ENCODE results near the gene SLIT3. TPM values are rescaled to one million over a fixed set of nuclear protein-coding genes. Genes with fewer than 3 reads are reported as not detected.

SLIT3 gene
- total and polyA plus RNA-seq, 2 donors (not counting 3 experiments of a cell fraction or from before 2014, with no cell fraction given) = 0.90 to 1.0 TPM

DNA sequence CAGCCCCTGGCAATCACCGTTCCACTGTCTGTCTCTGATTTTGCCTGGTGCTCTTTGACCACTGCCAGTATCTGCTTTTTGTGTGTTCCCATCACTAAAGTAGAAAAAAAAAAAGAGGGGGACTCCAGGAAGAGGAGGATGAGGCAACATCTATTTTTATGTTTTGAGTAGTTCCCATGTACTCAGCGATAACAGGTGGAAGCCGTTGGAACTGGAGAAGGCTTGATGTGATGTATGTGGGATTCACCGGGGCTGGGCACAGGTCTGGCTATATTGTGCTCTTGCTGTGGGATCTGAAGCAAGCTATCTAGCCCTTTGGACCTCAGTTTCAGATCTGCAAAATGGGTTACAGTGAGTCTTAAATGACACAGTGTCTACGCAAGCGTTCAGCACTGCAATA, 104.9 kb downstream of the SLIT3 start:
- H4K20me1 ChIP-seq (replicated peaks; ENCODE audit: control insufficient read depth, extremely low read depth, insufficient read depth, low read length) = no peaks in the 10 kb centered on the region
- TF ChIP-seq EZH2 (IDR thresholded peaks at IDR 0.05; ENCODE audit: borderline replicate concordance, low read depth, low read length, severe bottlenecking) = no peak
- no peak for TF ChIP-seq POLR2A (IDR thresholded peaks at IDR 0.05; ENCODE audit: low read depth, low read length)
- TF ChIP-seq, protein P1, sequence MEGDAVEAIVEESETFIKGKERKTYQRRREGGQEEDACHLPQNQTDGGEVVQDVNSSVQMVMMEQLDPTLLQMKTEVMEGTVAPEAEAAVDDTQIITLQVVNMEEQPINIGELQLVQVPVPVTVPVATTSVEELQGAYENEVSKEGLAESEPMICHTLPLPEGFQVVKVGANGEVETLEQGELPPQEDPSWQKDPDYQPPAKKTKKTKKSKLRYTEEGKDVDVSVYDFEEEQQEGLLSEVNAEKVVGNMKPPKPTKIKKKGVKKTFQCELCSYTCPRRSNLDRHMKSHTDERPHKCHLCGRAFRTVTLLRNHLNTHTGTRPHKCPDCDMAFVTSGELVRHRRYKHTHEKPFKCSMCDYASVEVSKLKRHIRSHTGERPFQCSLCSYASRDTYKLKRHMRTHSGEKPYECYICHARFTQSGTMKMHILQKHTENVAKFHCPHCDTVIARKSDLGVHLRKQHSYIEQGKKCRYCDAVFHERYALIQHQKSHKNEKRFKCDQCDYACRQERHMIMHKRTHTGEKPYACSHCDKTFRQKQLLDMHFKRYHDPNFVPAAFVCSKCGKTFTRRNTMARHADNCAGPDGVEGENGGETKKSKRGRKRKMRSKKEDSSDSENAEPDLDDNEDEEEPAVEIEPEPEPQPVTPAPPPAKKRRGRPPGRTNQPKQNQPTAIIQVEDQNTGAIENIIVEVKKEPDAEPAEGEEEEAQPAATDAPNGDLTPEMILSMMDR (IDR thresholded peaks at IDR 0.05; ENCODE audit: extremely low read depth in 1 of 2, insufficient read depth in 1 of 2, low read depth in 1 of 2, low read length in 2 of 2) = no peak
- TF ChIP-seq, protein P2, sequence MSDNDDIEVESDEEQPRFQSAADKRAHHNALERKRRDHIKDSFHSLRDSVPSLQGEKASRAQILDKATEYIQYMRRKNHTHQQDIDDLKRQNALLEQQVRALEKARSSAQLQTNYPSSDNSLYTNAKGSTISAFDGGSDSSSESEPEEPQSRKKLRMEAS (IDR thresholded peaks at IDR 0.05; ENCODE audit: insufficient read depth, insufficient read length) = no peak
- TF ChIP-seq MYC (IDR thresholded peaks at IDR 0.05; ENCODE audit: low read depth, low read length) = no peak
- no peak for TF ChIP-seq JUN (IDR thresholded peaks at IDR 0.05; ENCODE audit: borderline replicate concordance, insufficient read depth, insufficient read length, low read depth)
- TF ChIP-seq GATA2 (IDR thresholded peaks at IDR 0.05; ENCODE audit: insufficient read depth, insufficient read length, low read depth, low read length) = no peak
- TF ChIP-seq POLR2AphosphoS5 (IDR thresholded peaks at IDR 0.05; ENCODE audit: insufficient read depth, low read depth, low read length) = no peak
- TF ChIP-seq FOS (IDR thresholded peaks at IDR 0.05; ENCODE audit: borderline replicate concordance, insufficient read depth, low read length) = no peak
- CTCF ChIA-PET = interaction anchor here (1.9 kb wide), 1 partner anchor 208 kb away, joined by 7 read pairs; no protein-coding TSS in a partner anchor
- H3K36me3 ChIP-seq (ENCODE audit: control insufficient read depth in 2 of 2, extremely low read depth in 1 of 2, insufficient read depth in 2 of 2, low read length in 2 of 2) = no peaks in the 10 kb centered on the region
- intact Hi-C loops (cut with micrococcal nuclease) = no loop called here
- dilution Hi-C loops (cut with MboI; ENCODE audit: extremely low pct_ligation_motif_present, low sequenced_read_pairs) = no loop called here
- no peaks in the 10 kb centered on the region for H3K9me3 ChIP-seq (replicated peaks; ENCODE audit: control insufficient read depth, insufficient read depth, low read length)
- H3K9me1 ChIP-seq (replicated peaks; ENCODE audit: control insufficient read depth, extremely low read depth, insufficient read depth, low read length) = no peaks in the 10 kb centered on the region
- POLR2A ChIA-PET = no interaction called here
- H3K9ac ChIP-seq (replicated peaks; ENCODE audit: extremely low read depth, insufficient read depth, low read length) = no peak overlapping the region
- no peak for FAIRE-seq
- no peaks in the 10 kb centered on the region for H3K79me2 ChIP-seq (ENCODE audit: control insufficient read depth, insufficient read depth, low read length)
- no peaks in the 10 kb centered on the region for H3K4me1 ChIP-seq (ENCODE audit: control insufficient read depth, extremely low read depth, insufficient read depth, low read length)
- H3K4me2 ChIP-seq (ENCODE audit: insufficient read depth, low read length) = no peak overlapping the region
- no peaks in the 10 kb centered on the region for H3K27me3 ChIP-seq (ENCODE audit: control insufficient read depth in 2 of 2, insufficient read depth in 2 of 2, low read length in 2 of 2)
- BruUV-seq (replicated peaks) = no TSS peak
- H3K27ac ChIP-seq (ENCODE audit: insufficient read depth, low read depth, low read length) = no peak overlapping the region
- H3K4me3 ChIP-seq (replicated peaks in 1 of 3; ENCODE audit: insufficient read depth in 1 of 3, low read depth in 1 of 3, low read length in 3 of 3) = no peak overlapping the region
- no peak overlapping the region for H2AFZ ChIP-seq (ENCODE audit: low read depth, low read length)
- no peak for DNase-seq (ENCODE audit: low read depth, low spot score)
